Ascending aorta (tissue), 2 donors: ENCODE results near the gene DLL4. TPM values are rescaled to one million over a fixed set of nuclear protein-coding genes. Genes with fewer than 3 reads are reported as not detected.

ENCODE experiments used
- DNase-seq, 2 donors: peaks; one replicate each; pipeline ENCODE4 v3.0.0-alpha.2; 2019; ENCODE audit warnings: low spot score in 2 of 2
- H3K27ac ChIP-seq, 2 donors: fragments of 200-600 bp; sonication (generic); one replicate each; pipeline ENCODE4 v1.5.1; 2016 to 2017; ENCODE audit warnings: mild to moderate bottlenecking in 1 of 2
- H3K27me3 ChIP-seq: fragments of 200-600 bp; sonication (generic); one replicate; pipeline ENCODE4 v1.5.1; 2017
- H3K36me3 ChIP-seq, 2 donors: fragments of 200-600 bp; sonication (generic); one replicate each; pipeline ENCODE4 v1.5.1; 2016
- H3K4me1 ChIP-seq, 2 donors: fragments of 200-600 bp; sonication (generic); one replicate each; pipeline ENCODE4 v1.5.1; 2016 to 2017; ENCODE audit warnings: mild to moderate bottlenecking in 1 of 2
- H3K4me3 ChIP-seq, 2 donors: fragments of 200-600 bp; sonication (generic); one replicate each; pipeline ENCODE4 v1.5.1; 2016 to 2017; ENCODE audit warnings: mild to moderate bottlenecking in 1 of 2
- H3K9me3 ChIP-seq, 2 donors: fragments of 200-600 bp; sonication (generic); one replicate each; pipeline ENCODE4 v1.5.1; 2016
- CTCF ChIP-seq, 3 experiments: fragments of 200-600 bp in 2 of 3; fragments of 450-650 bp in 1 of 3; sonication (generic) in 2 of 3; IDR thresholded peaks; one replicate each; pipeline ENCODE4 v1.5.1; 2016 to 2019; ENCODE audit warnings: antibody characterized with exemption in 3 of 3, mild to moderate bottlenecking in 1 of 3, moderate library complexity in 1 of 3
- intact Hi-C: fragments of 100-400 bp; cut with DNase I; formaldehyde crosslinking; loops from one replicate; pipeline ENCODE4 v1.15.1; 2023
- total RNA-seq: library from RNA; depleted of rRNA; stranded (reverse); fragments of >200 nt; gene quantifications from one replicate; pipeline ENCODE4 v1.1.0, GENCODE V29; 2016

The DLL4 gene
- total RNA-seq, 1 donor from 2014 or later: 30.2 TPM

GRCh38 chr15:40891138-40891537, 38.0 kb upstream of the DLL4 start:
- Histone ChIP-seq H3K27me3 (no peaks in the 10 kb centered on the region), H3K4me3 (no peak overlapping the region), H3K36me3 (peaks cover 0 to 1% of the 10 kb centered on the region in 2 donors), H3K9me3 (no peaks in the 10 kb centered on the region), H3K4me1 (peaks cover 0 to 13% of the 10 kb centered on the region in 2 donors), H3K27ac (no peak overlapping the region)
- DNase-seq: no peak
- TF ChIP-seq CTCF (IDR thresholded peaks at IDR 0.05): no peak
- intact Hi-C loops: loop anchor here (5.0 kb wide), 2 partner anchors 226 to 299 kb away; partner anchors contain the start of genes INO80 and KNL1

GRCh38 chr15:40891810-40892446, 37.2 kb upstream of the DLL4 start:
- no peaks in the 10 kb centered on the region for H3K9me3 ChIP-seq
- no peaks in the 10 kb centered on the region for H3K27me3 ChIP-seq
- peaks cover 0 to 9% of the 10 kb centered on the region in 2 donors for H3K36me3 ChIP-seq
- intact Hi-C loops: loop anchor here (5.0 kb wide), 2 partner anchors 225 to 300 kb away; partner anchors contain the start of genes INO80 and KNL1
- no peak for DNase-seq
- peak; percentile 22 to 62 (median 55) for TF ChIP-seq CTCF (IDR thresholded peaks at IDR 0.05)
- H3K4me3 ChIP-seq: no peak overlapping the region
- H3K4me1 ChIP-seq: peaks cover 0 to 13% of the 10 kb centered on the region in 2 donors
- no peak overlapping the region for H3K27ac ChIP-seq

GRCh38 chr15:40892447-40893012, 36.6 kb upstream of the DLL4 start:
- DNase-seq: no peak
- Histone ChIP-seq H3K27ac (no peak overlapping the region), H3K4me3 (no peak overlapping the region), H3K36me3 (peaks cover 0 to 12% of the 10 kb centered on the region in 2 donors), H3K9me3 (no peaks in the 10 kb centered on the region), H3K27me3 (no peaks in the 10 kb centered on the region), H3K4me1 (peaks cover 0 to 13% of the 10 kb centered on the region in 2 donors)
- TF ChIP-seq CTCF (IDR thresholded peaks at IDR 0.05): no peak
- intact Hi-C loops: loop anchor here (5.0 kb wide), 2 partner anchors 225 to 300 kb away; partner anchors contain the start of genes INO80 and KNL1

GRCh38 chr15:40893019-40893670, 36.0 kb upstream of the DLL4 start:
- Histone ChIP-seq H3K27ac (peak overlapping the region; percentile 85 to 89), H3K27me3 (no peaks in the 10 kb centered on the region), H3K4me1 (peaks cover 0 to 13% of the 10 kb centered on the region in 2 donors), H3K9me3 (no peaks in the 10 kb centered on the region), H3K36me3 (peaks cover 4 to 13% of the 10 kb centered on the region in 2 donors), H3K4me3 (peak overlapping the region; percentile 65 to 82)
- DNase-seq: no peak
- intact Hi-C loops: loop anchor here (5.0 kb wide), 2 partner anchors 224 to 301 kb away; partner anchors contain the start of genes INO80 and KNL1
- no peak for TF ChIP-seq CTCF (IDR thresholded peaks at IDR 0.05)

- intact Hi-C loops: loop anchor here (1.0 to 5.0 kb wide), 10 partner anchors 12 to 329 kb away; partner anchors contain the start of genes CCDC32, DNAJC17, GCHFR and INO80
- peak; percentile 91 to 99 for DNase-seq
- Histone ChIP-seq H3K27me3 (no peaks in the 10 kb centered on the region), H3K36me3 (peaks cover 11 to 21% of the 10 kb centered on the region in 2 donors), H3K4me1 (peaks cover 0 to 13% of the 10 kb centered on the region in 2 donors), H3K9me3 (no peaks in the 10 kb centered on the region), H3K27ac (peak within 1 kb of the TSS; percentile 85 to 89), H3K4me3 (peak within 1 kb of the TSS; percentile 65 to 82)
- peak; percentile 98 to 99 (median 98) for TF ChIP-seq CTCF (IDR thresholded peaks at IDR 0.05)
Measured at GRCh38 chr15:40893733-40894680, 35.1 kb upstream of the DLL4 start, which contains the start of gene VPS18. VPS18 (plus strand) TSS chr15:40894450; CDS start chr15:40894769, 319 bp downstream.
